H1 (cell line): ENCODE measurements around the gene RRAS2. TPM values are rescaled to one million over a fixed set of nuclear protein-coding genes. Genes with fewer than 3 reads are reported as not detected.
A peak's percentile ranks its signal among the peaks of the same experiment; 100 is the strongest.

Experiments
- CTCF ChIA-PET: fragments of 300-600 bp; sonication (Branson Sonifier 250); formaldehyde crosslinking; loops from one replicate; lab custom pipeline; 2021; ENCODE audit not compliant: partially characterized antibody; lab: Charles Lee
- POLR2A ChIA-PET: fragments of 300-600 bp; sonication (Branson Sonifier 250); formaldehyde crosslinking; loops from one replicate; lab custom pipeline; 2021; ENCODE audit warnings: inconsistent platforms; ENCODE audit not compliant: partially characterized antibody; lab: Charles Lee
- DNase-seq, 2 experiments: peaks; one replicate each; pipeline versions ENCODE4 v3.0.0 to v3.0.0-alpha.2; 2010 to 2022; ENCODE audit warnings: low spot score in 2 of 2, low read depth in 1 of 2, mixed read lengths in 1 of 2
- FAIRE-seq: peaks from 2 replicates; lab custom pipeline; 2011; peaks lifted over from hg19 to GRCh38; lab: Jason Lieb, UNC
- H2AFZ ChIP-seq: 2 replicates; pipeline ENCODE4 v1.8.1; 2012; ENCODE audit warnings: low read length, inconsistent platforms
- H2AK5ac ChIP-seq: 2 replicates; pipeline ENCODE4 v1.6.1; 2013; ENCODE audit warnings: low read depth, low read length
- H2BK120ac ChIP-seq: replicated peaks from 2 replicates; pipeline ENCODE3; 2013; ENCODE audit warnings: low read depth, low read length, inconsistent platforms
- H2BK12ac ChIP-seq: 2 replicates; pipeline ENCODE4 v1.6.1; 2013; ENCODE audit warnings: low read depth, low read length
- H2BK15ac ChIP-seq: 2 replicates; pipeline ENCODE4 v1.6.1; 2013; ENCODE audit warnings: low read length
- H2BK20ac ChIP-seq: 2 replicates; pipeline ENCODE4 v1.6.1; 2013; ENCODE audit warnings: low read length
- H2BK5ac ChIP-seq: 2 replicates; pipeline ENCODE4 v1.6.1; 2013; ENCODE audit warnings: low read depth, low read length
- H3K14ac ChIP-seq: 2 replicates; pipeline ENCODE4 v1.6.1; 2013; ENCODE audit warnings: inconsistent platforms; ENCODE audit not compliant: insufficient read length
- H3K18ac ChIP-seq: 2 replicates; pipeline ENCODE4 v1.6.1; 2013; ENCODE audit warnings: low read length; ENCODE audit errors: extremely low read depth
- H3K23ac ChIP-seq: 2 replicates; pipeline ENCODE4 v1.6.1; 2013; ENCODE audit warnings: inconsistent platforms; ENCODE audit not compliant: insufficient read length
- H3K23me2 ChIP-seq: 2 replicates; pipeline ENCODE4 v1.6.1; 2013; ENCODE audit warnings: low read depth, low read length
- H3K27ac ChIP-seq: 2 replicates; pipeline ENCODE4 v1.6.1; 2011; ENCODE audit warnings: low read depth, low read length, inconsistent platforms
- H3K27me3 ChIP-seq, 4 experiments: replicated peaks in 1 of 4; 1 replicate in 1 of 4; 2 replicates in 3 of 4; pipeline versions ENCODE4 v1.6.1 to v1.8.1; 2011 to 2013; ENCODE audit warnings: low read length in 3 of 4, mild to moderate bottlenecking in 3 of 4, inconsistent platforms in 2 of 4, mixed read lengths in 2 of 4, moderate library complexity in 1 of 4; ENCODE audit not compliant: control insufficient read depth in 3 of 4, insufficient read depth in 3 of 4; ENCODE audit errors: extremely low read depth in 1 of 4
- H3K36me3 ChIP-seq, 4 experiments: 2 replicates each; pipeline versions ENCODE4 v1.6.1 to v1.8.1; 2011 to 2013; ENCODE audit warnings: mild to moderate bottlenecking in 4 of 4, low read length in 3 of 4, moderate library complexity in 2 of 4, control low read depth in 1 of 4, inconsistent platforms in 1 of 4; ENCODE audit not compliant: insufficient read depth in 4 of 4, control insufficient read depth in 2 of 4
- H3K4ac ChIP-seq: replicated peaks from 2 replicates; pipeline ENCODE3; 2013; ENCODE audit warnings: low read length, low read depth, mixed read lengths, inconsistent platforms; ENCODE audit not compliant: insufficient read length
- H3K4me1 ChIP-seq, 4 experiments: replicated peaks in 1 of 4; 1 replicate in 1 of 4; 2 replicates in 3 of 4; pipeline versions ENCODE4 v1.6.1 to v1.8.1; 2011 to 2013; ENCODE audit warnings: low read length in 3 of 4, inconsistent platforms in 2 of 4, mixed read lengths in 1 of 4; ENCODE audit not compliant: insufficient read depth in 4 of 4, control insufficient read depth in 3 of 4
- H3K4me2 ChIP-seq, 2 experiments: 2 replicates each; pipeline versions ENCODE4 v1.6.1 to v1.8.1; 2011 to 2013; ENCODE audit warnings: low read depth in 2 of 2, low read length in 2 of 2, control low read depth in 1 of 2, inconsistent platforms in 1 of 2, mild to moderate bottlenecking in 1 of 2; ENCODE audit not compliant: insufficient read depth in 1 of 2
- H3K4me3 ChIP-seq, 4 experiments: fragments of 200-600, 300-600 bp in 1 of 4; sonication (generic), shearing (Covaris generic), sonication (Bioruptor Twin) in 1 of 4; 2 replicates each; pipeline versions ENCODE4 v1.5.1 to v1.8.1; 2011 to 2016; ENCODE audit warnings: low read length in 4 of 4, low read depth in 3 of 4, control low read depth in 2 of 4, inconsistent platforms in 2 of 4, mild to moderate bottlenecking in 2 of 4, mixed read lengths in 1 of 4, moderate library complexity in 1 of 4; ENCODE audit not compliant: insufficient read depth in 2 of 4; ENCODE audit errors: extremely low read depth in 1 of 4
- H3K56ac ChIP-seq: replicated peaks from 2 replicates; pipeline ENCODE3; 2013; ENCODE audit warnings: low read depth, mild to moderate bottlenecking, mixed read lengths, low read length, inconsistent platforms; ENCODE audit not compliant: insufficient read length
- H3K79me1 ChIP-seq: 2 replicates; pipeline ENCODE4 v1.6.1; 2013; ENCODE audit warnings: low read depth, low read length, control low read depth
- H3K79me2 ChIP-seq, 2 experiments: 2 replicates each; pipeline versions ENCODE4 v1.6.1 to v1.8.1; 2012 to 2013; ENCODE audit warnings: low read length in 2 of 2, mild to moderate bottlenecking in 2 of 2, inconsistent platforms in 1 of 2; ENCODE audit not compliant: insufficient read depth in 2 of 2, control insufficient read depth in 1 of 2
- H3K9ac ChIP-seq, 4 experiments: replicated peaks in 1 of 4; 1 replicate in 1 of 4; 2 replicates in 3 of 4; pipeline versions ENCODE4 v1.6.1 to v1.8.1; 2011 to 2013; ENCODE audit warnings: low read depth in 3 of 4, low read length in 3 of 4, control low read depth in 2 of 4, mild to moderate bottlenecking in 2 of 4, moderate library complexity in 2 of 4, inconsistent platforms in 1 of 4; ENCODE audit errors: extremely low read depth in 1 of 4
- H3K9me3 ChIP-seq, 2 experiments: 2 replicates each; pipeline versions ENCODE4 v1.6.1 to v1.8.1; 2012 to 2013; ENCODE audit warnings: mild to moderate bottlenecking in 2 of 2, moderate library complexity in 2 of 2, control low read depth in 1 of 2, inconsistent platforms in 1 of 2, low read depth in 1 of 2, low read length in 1 of 2, mixed read lengths in 1 of 2; ENCODE audit not compliant: insufficient read depth in 2 of 2
- H4K20me1 ChIP-seq, 2 experiments: replicated peaks in 1 of 2; 2 replicates each; pipeline versions ENCODE3 to v1.8.1; 2011 to 2013; ENCODE audit warnings: inconsistent platforms in 2 of 2, low read length in 2 of 2, mild to moderate bottlenecking in 1 of 2; ENCODE audit not compliant: insufficient read depth in 2 of 2, control insufficient read depth in 1 of 2
- H4K5ac ChIP-seq: 2 replicates; pipeline ENCODE4 v1.6.1; 2013; ENCODE audit warnings: low read length, low read depth, mixed read lengths, inconsistent platforms; ENCODE audit not compliant: insufficient read length
- H4K8ac ChIP-seq: 2 replicates; pipeline ENCODE4 v1.8.0; 2013; ENCODE audit warnings: mild to moderate bottlenecking, moderate library complexity, low read length, inconsistent platforms; ENCODE audit not compliant: insufficient read depth; ENCODE audit errors: extremely low read depth
- H4K91ac ChIP-seq: replicated peaks from 2 replicates; pipeline ENCODE3; 2013; ENCODE audit warnings: low read length, mixed read lengths, inconsistent platforms; ENCODE audit not compliant: insufficient read length
- ASH2L ChIP-seq: fragments of 200-600, 300-600 bp; sonication (generic); IDR thresholded peaks from one replicate; pipeline ENCODE4 v1.7.1; 2017; ENCODE audit warnings: low read length
- BACH1 ChIP-seq: IDR thresholded peaks from 2 replicates; pipeline ENCODE4 v1.6.1; 2012; ENCODE audit warnings: low read length, improper control_type of control experiment
- CTBP2 ChIP-seq: IDR thresholded peaks from 2 replicates; pipeline ENCODE4 v1.7.0; 2011; ENCODE audit warnings: borderline replicate concordance, mild to moderate bottlenecking, moderate library complexity, mixed read lengths, low read length; ENCODE audit not compliant: insufficient read depth, insufficient read length
- EP300 ChIP-seq, 2 experiments: IDR thresholded peaks; 1 replicate in 1 of 2; 2 replicates in 1 of 2; pipeline ENCODE4 v1.6.1; 2011 to 2012; ENCODE audit warnings: low read depth in 2 of 2, low read length in 2 of 2, mild to moderate bottlenecking in 2 of 2, borderline replicate concordance in 1 of 2, inconsistent platforms in 1 of 2, moderate library complexity in 1 of 2
- HDAC2 ChIP-seq, 2 experiments: fragments of 300-600 bp in 1 of 2; sonication (generic) in 1 of 2; IDR thresholded peaks; 2 replicates each; pipeline ENCODE4 v1.6.1; 2011 to 2012; ENCODE audit warnings: low read depth in 2 of 2, low read length in 2 of 2, mild to moderate bottlenecking in 2 of 2, moderate library complexity in 2 of 2, borderline replicate concordance in 1 of 2, inconsistent platforms in 1 of 2
- SIN3A ChIP-seq, 2 experiments: IDR thresholded peaks in 1 of 2; conservative IDR thresholded peaks in 1 of 2; 2 replicates each; pipeline ENCODE4 v1.6.1; 2011 to 2012; ENCODE audit warnings: low read length in 2 of 2, improper control_type of control experiment in 1 of 2, low read depth in 1 of 2, mild to moderate bottlenecking in 1 of 2
- SRF ChIP-seq: IDR thresholded peaks from 2 replicates; pipeline ENCODE4 v1.6.1; 2011; ENCODE audit warnings: mild to moderate bottlenecking, low read depth, low read length, moderate library complexity
- TBP ChIP-seq: IDR thresholded peaks from 2 replicates; pipeline ENCODE4 v1.6.1; 2011; ENCODE audit warnings: low read depth, low read length, improper control_type of control experiment
- YY1 ChIP-seq: IDR thresholded peaks from 2 replicates; pipeline ENCODE4 v1.6.1; 2011; ENCODE audit warnings: low read depth, mild to moderate bottlenecking, low read length
- WGBS, 2 experiments: shearing (Covaris generic) in 1 of 2; methylation state at CpG; one replicate each; pipeline versions ENCODE4 v1.1.6 to v1.1.7; 2013 to 2015; ENCODE audit warnings: low lambda C conversion rate in 2 of 2, mixed read lengths in 2 of 2, inconsistent platforms in 1 of 2, low coverage in 1 of 2, missing lambda C conversion rate in 1 of 2; ENCODE audit not compliant: insufficient replicate concordance in 2 of 2, insufficient coverage in 1 of 2, insufficient read length in 1 of 2; ENCODE audit errors: extremely low coverage in 1 of 2, missing lambda C conversion rate in 1 of 2; 5-methylcytosine and 5-hydroxymethylcytosine counted together
- polyA plus RNA-seq, 7 experiments: library from polyadenylated mRNA; depleted of rRNA in 3 of 7; stranded (reverse) in 5 of 7; unstranded in 2 of 7; fragments of >200 nt in 5 of 7; fragments of 200-250 nt in 2 of 7; gene quantifications; 1 replicate in 5 of 7; 2 replicates in 1 of 7; 4 replicates in 1 of 7; pipeline versions ENCODE4 v1.2.1 to v1.2.3, GENCODE V29; 2011 to 2013; ENCODE audit warnings: missing spikeins in 2 of 7, mixed read lengths in 2 of 7
- total RNA-seq: library from RNA; stranded (reverse); fragmentation: NEBNext Ultra II Directional; extraction: Animal tissue kit (Norgen Biotek cat#: 25700); gene quantifications from 2 replicates; pipeline ENCODE4 v1.2.1, GENCODE V29; 2021

RRAS2 gene
- total and polyA plus RNA-seq, 2 of the 8 experiments (the other 6 are each of a cell fraction or from before 2014, with no cell fraction given), result 72.3 to 234 TPM

DNA sequence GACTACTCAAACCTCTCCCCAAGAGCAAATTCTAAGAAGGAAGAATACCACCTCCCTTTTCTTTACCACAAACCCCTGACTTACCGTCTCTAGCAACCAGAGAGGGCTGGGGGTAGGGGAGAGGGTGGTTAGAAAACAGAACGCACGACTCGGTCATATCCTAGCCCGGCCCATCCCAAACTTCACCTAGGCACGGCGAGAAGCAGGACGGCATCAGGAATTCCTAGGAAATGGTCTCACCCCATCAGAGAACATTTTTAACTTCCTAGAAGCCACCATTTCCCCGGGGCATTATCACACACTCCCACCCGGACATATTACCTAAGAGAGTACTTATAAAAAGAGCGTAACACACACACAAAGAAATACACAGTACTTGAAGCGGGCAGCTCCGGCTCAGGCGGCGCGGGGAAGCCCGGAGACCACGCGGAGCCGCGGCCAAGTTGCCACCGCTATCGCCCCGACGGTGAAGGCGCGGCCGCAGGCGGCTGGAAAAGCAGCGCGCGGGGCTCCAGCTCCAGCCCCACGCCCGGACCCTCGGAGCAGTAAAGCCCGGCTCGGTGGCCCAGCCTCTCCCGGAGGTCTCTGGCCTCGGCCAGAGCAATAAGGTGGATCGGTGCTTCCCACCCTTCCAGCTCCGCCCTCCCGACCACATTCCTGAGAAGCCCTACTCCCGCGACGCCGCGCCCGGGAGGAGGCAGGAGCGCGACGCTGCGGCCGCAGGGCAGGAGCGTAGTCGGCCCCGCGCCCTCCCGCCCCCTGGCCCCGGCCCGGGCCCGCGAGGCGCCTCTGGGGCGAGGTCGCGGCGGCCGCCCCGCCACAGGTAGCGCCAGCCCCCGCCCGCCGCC, 878 bp downstream of the RRAS2 start:
- peaks cover 6 to 14% of the 10 kb centered on the region in 2 experiments for H4K20me1 ChIP-seq
- peak overlapping the region; percentile 92; the same call in 1 of the 2 replicates for H4K8ac ChIP-seq
- DNase-seq, result peak in 1 of 2 experiments; percentile 78
- no peak overlapping the region for H2BK20ac ChIP-seq
- no peaks in the 10 kb centered on the region for H3K9me3 ChIP-seq
- no peak overlapping the region for H2BK12ac ChIP-seq
- peaks cover 31 to 61% of the 10 kb centered on the region in 2 experiments for H3K79me2 ChIP-seq
- no peak overlapping the region for H3K23ac ChIP-seq
- H3K4me2 ChIP-seq, result peak overlapping the region; percentile 70 to 75
- H3K9ac ChIP-seq, result peak overlapping the region; percentile 83 to 98 (median 88)
- peaks cover 0 to 5% (median 0%) of the 10 kb centered on the region in 4 experiments; a peak in 1 of 8 replicates for H3K36me3 ChIP-seq
- FAIRE-seq, result no peak
- H4K5ac ChIP-seq, result peak overlapping the region; percentile 61
- H3K18ac ChIP-seq, result peak overlapping the region; percentile 82; the same call in 1 of the 2 replicates
- no peaks in the 10 kb centered on the region for H3K27me3 ChIP-seq
- H3K79me1 ChIP-seq, result no peaks in the 10 kb centered on the region
- WGBS, 2 experiments, result 3% methylated on average over 39 of the region's 73 CpGs; no CpG with 5 or more reads in 1 of the 2 experiments
- ChIA-PET POLR2A (interaction anchor here (0.7 to 2.9 kb wide), 24 partner anchors 8 to 68 kb away, joined by 3 to 15 read pairs (median 5); no protein-coding TSS in a partner anchor), CTCF (interaction anchor here (0.7 to 3.2 kb wide), 10 partner anchors 11 to 61 kb away, joined by 3 to 12 read pairs (median 4); no protein-coding TSS in a partner anchor)
- peak overlapping the region; percentile 78; the same call in 1 of the 2 replicates for H3K27ac ChIP-seq
- H2BK5ac ChIP-seq, result peak overlapping the region; percentile 53
- H2AK5ac ChIP-seq, result no peak overlapping the region
- 0 out of 2 replicates have a peak overlapping the region, but pooled peaks have one; percentile 22 for H2BK15ac ChIP-seq
- peaks cover 6% of the 10 kb centered on the region for H3K23me2 ChIP-seq
- H4K91ac ChIP-seq, result peak overlapping the region; percentile 70
- peak overlapping the region; percentile 66 for H3K14ac ChIP-seq
- H2BK120ac ChIP-seq, result no peak overlapping the region
- H3K4ac ChIP-seq, result peak overlapping the region; percentile 3
- peak overlapping the region; percentile 64 for H3K56ac ChIP-seq
- H3K4me3 ChIP-seq, result peak overlapping the region; percentile 85 to 99 (median 94)
- H2AFZ ChIP-seq, result no peak overlapping the region
- peaks cover 0 to 10% (median 4%) of the 10 kb centered on the region in 4 experiments; a peak in 5 of 7 replicates for H3K4me1 ChIP-seq
- TF ChIP-seq EP300 (IDR thresholded peaks at IDR 0.05; ENCODE audit: borderline replicate concordance in 1 of 2, low read depth in 2 of 2, low read length in 2 of 2), result no peak
- peak; percentile 36; the same call in 1 of the 2 replicates for TF ChIP-seq TBP
- TF ChIP-seq SIN3A (conservative IDR thresholded peaks at IDR 0.05 in 1 of 2, IDR thresholded peaks at IDR 0.05 in 1 of 2; ENCODE audit: low read depth in 1 of 2, low read length in 2 of 2), result 0 out of 4 replicates have a peak, but pooled peaks of 1 of the 2 experiments have one; percentile 24
- TF ChIP-seq HDAC2 (IDR thresholded peaks at IDR 0.05; ENCODE audit: borderline replicate concordance in 1 of 2, low read depth in 2 of 2, low read length in 2 of 2), result peak in 1 of 2 experiments; percentile 28; a peak in 1 of 4 replicates
- TF ChIP-seq SRF, result no peak
- peak; percentile 86 for TF ChIP-seq ASH2L
- TF ChIP-seq BACH1, result no peak
- TF ChIP-seq YY1, result no peak
- TF ChIP-seq CTBP2, result no peak
